Measurements from ENCODE around the gene LAS1L.
"Not testable (repeated sequence)": the region's sequence is repeated elsewhere in the genome, so short reads cannot be mapped to it uniquely, and the experiment has no call there.

Gene LAS1L

DNA sequence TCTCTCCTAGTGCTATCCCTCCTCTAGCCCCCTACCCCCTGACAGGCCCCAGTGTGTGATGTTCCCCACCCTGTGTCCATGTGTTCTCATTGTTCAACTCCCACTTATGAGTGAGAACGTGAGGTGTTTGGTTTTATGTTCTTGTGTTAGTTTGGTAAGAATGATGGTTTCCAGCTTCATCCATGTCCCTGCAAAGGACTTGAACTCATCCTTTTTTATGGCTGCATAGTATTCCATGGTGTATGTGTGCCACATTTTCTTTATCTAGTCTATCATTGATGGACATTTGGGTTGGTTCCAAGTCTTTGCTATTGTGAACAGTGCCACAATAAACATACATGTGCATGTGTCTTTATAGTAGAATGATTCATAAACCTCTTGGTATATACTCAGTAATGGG, 28.3 kb upstream of the LAS1L start:
- H3K27ac ChIP-seq (ENCODE audit: extremely low read depth, low read depth, low read length); CTCF ChIA-PET; POLR2A ChIA-PET; H3K4me3 ChIP-seq (ENCODE audit: low read depth, low read length); H3K36me3 ChIP-seq (ENCODE audit: control insufficient read depth in 2 of 2, insufficient read depth in 1 of 2, low read length in 2 of 2); H3K9me3 ChIP-seq (ENCODE audit: control insufficient read depth, insufficient read depth, low read depth, low read length); H3K4me1 ChIP-seq (ENCODE audit: control insufficient read depth, insufficient read depth, low read length): not testable (repeated sequence)
- TF ChIP-seq, protein P1, sequence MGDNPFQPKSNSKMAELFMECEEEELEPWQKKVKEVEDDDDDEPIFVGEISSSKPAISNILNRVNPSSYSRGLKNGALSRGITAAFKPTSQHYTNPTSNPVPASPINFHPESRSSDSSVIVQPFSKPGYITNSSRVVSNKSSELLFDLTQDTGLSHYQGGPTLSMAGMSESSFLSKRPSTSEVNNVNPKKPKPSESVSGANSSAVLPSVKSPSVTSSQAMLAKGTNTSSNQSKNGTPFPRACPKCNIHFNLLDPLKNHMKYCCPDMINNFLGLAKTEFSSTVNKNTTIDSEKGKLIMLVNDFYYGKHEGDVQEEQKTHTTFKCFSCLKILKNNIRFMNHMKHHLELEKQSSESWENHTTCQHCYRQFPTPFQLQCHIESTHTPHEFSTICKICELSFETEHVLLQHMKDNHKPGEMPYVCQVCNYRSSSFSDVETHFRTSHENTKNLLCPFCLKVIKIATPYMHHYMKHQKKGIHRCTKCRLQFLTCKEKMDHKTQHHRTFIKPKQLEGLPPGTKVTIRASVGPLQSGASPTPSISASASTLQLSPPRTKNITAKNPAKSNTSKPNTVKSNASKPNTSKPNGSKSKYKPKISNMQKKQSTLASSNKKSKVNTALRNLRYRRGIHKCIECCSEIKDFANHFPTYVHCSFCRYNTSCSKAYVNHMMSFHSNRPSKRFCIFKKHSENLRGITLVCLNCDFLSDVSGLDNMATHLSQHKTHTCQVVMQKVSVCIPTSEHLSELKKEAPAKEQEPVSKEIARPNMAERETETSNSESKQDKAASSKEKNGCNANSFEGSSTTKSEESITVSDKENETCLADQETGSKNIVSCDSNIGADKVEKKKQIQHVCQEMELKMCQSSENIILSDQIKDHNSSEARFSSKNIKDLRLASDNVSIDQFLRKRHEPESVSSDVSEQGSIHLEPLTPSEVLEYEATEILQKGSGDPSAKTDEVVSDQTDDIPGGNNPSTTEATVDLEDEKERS (tag by site-specific recombination; IDR thresholded peaks at IDR 0.05) = 0 out of 2 replicates have a peak, but pooled peaks have one; percentile 70
- TF ChIP-seq ZNF146 (tag by site-specific recombination; IDR thresholded peaks at IDR 0.05) = peak; percentile 84

- TF ChIP-seq ZNF202 (tag by site-specific recombination; IDR thresholded peaks at IDR 0.05; ENCODE audit: borderline replicate concordance) = no peak
- TF ChIP-seq ZNF391 (tag by site-specific recombination; IDR thresholded peaks at IDR 0.05; ENCODE audit: borderline replicate concordance, low read depth) = no peak
- no peak for TF ChIP-seq ZNF624 (tag by site-specific recombination; IDR thresholded peaks at IDR 0.05)
- H3K9me3 ChIP-seq (ENCODE audit: control insufficient read depth, insufficient read depth, low read depth, low read length) = peaks cover 2% of the 10 kb centered on the region; the same call in 1 of the 2 replicates
- H3K36me3 ChIP-seq (ENCODE audit: control insufficient read depth in 2 of 2, insufficient read depth in 1 of 2, low read length in 2 of 2) = no peaks in the 10 kb centered on the region
- CTCF ChIA-PET = no interaction called here
- H3K4me1 ChIP-seq (ENCODE audit: control insufficient read depth, insufficient read depth, low read length) = no peaks in the 10 kb centered on the region
- POLR2A ChIA-PET = no interaction called here
- no peak overlapping the region for H3K4me3 ChIP-seq (ENCODE audit: low read depth, low read length)
- no peak overlapping the region for H3K27ac ChIP-seq (ENCODE audit: extremely low read depth, low read depth, low read length)
Observed at GRCh38 chrX:65551489-65552339, 17.1 kb upstream of the LAS1L start.

- peaks cover 2% of the 10 kb centered on the region; the same call in 1 of the 2 replicates for H3K9me3 ChIP-seq (ENCODE audit: control insufficient read depth, insufficient read depth, low read depth, low read length)
- CTCF ChIA-PET = no interaction called here
- H3K27ac ChIP-seq (ENCODE audit: extremely low read depth, low read depth, low read length) = no peak overlapping the region
- H3K36me3 ChIP-seq (ENCODE audit: control insufficient read depth in 2 of 2, insufficient read depth in 1 of 2, low read length in 2 of 2) = no peaks in the 10 kb centered on the region
- no peak overlapping the region for H3K4me3 ChIP-seq (ENCODE audit: low read depth, low read length)
- POLR2A ChIA-PET = no interaction called here
- H3K4me1 ChIP-seq (ENCODE audit: control insufficient read depth, insufficient read depth, low read length) = no peaks in the 10 kb centered on the region
- TF ChIP-seq, protein P2, sequence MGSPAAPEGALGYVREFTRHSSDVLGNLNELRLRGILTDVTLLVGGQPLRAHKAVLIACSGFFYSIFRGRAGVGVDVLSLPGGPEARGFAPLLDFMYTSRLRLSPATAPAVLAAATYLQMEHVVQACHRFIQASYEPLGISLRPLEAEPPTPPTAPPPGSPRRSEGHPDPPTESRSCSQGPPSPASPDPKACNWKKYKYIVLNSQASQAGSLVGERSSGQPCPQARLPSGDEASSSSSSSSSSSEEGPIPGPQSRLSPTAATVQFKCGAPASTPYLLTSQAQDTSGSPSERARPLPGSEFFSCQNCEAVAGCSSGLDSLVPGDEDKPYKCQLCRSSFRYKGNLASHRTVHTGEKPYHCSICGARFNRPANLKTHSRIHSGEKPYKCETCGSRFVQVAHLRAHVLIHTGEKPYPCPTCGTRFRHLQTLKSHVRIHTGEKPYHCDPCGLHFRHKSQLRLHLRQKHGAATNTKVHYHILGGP (tag by site-specific recombination; IDR thresholded peaks at IDR 0.05) = no peak
- TF ChIP-seq ZBTB49 (tag by site-specific recombination; IDR thresholded peaks at IDR 0.05; ENCODE audit: low read depth) = no peak
- no peak for TF ChIP-seq ZNF239 (tag by site-specific recombination; IDR thresholded peaks at IDR 0.05)
- TF ChIP-seq, protein P3, sequence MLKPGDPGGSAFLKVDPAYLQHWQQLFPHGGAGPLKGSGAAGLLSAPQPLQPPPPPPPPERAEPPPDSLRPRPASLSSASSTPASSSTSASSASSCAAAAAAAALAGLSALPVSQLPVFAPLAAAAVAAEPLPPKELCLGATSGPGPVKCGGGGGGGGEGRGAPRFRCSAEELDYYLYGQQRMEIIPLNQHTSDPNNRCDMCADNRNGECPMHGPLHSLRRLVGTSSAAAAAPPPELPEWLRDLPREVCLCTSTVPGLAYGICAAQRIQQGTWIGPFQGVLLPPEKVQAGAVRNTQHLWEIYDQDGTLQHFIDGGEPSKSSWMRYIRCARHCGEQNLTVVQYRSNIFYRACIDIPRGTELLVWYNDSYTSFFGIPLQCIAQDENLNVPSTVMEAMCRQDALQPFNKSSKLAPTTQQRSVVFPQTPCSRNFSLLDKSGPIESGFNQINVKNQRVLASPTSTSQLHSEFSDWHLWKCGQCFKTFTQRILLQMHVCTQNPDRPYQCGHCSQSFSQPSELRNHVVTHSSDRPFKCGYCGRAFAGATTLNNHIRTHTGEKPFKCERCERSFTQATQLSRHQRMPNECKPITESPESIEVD (tag by site-specific recombination; IDR thresholded peaks at IDR 0.05) = no peak
- no peak for TF ChIP-seq FEZF1 (tag by site-specific recombination; IDR thresholded peaks at IDR 0.05)
- TF ChIP-seq, protein P4, sequence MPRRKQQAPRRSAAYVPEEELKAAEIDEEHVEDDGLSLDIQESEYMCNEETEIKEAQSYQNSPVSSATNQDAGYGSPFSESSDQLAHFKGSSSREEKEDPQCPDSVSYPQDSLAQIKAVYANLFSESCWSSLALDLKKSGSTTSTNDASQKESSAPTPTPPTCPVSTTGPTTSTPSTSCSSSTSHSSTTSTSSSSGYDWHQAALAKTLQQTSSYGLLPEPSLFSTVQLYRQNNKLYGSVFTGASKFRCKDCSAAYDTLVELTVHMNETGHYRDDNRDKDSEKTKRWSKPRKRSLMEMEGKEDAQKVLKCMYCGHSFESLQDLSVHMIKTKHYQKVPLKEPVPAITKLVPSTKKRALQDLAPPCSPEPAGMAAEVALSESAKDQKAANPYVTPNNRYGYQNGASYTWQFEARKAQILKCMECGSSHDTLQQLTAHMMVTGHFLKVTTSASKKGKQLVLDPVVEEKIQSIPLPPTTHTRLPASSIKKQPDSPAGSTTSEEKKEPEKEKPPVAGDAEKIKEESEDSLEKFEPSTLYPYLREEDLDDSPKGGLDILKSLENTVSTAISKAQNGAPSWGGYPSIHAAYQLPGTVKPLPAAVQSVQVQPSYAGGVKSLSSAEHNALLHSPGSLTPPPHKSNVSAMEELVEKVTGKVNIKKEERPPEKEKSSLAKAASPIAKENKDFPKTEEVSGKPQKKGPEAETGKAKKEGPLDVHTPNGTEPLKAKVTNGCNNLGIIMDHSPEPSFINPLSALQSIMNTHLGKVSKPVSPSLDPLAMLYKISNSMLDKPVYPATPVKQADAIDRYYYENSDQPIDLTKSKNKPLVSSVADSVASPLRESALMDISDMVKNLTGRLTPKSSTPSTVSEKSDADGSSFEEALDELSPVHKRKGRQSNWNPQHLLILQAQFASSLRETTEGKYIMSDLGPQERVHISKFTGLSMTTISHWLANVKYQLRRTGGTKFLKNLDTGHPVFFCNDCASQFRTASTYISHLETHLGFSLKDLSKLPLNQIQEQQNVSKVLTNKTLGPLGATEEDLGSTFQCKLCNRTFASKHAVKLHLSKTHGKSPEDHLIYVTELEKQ (tag by site-specific recombination; IDR thresholded peaks at IDR 0.05; ENCODE audit: borderline replicate concordance) = no peak
- TF ChIP-seq ZNF610 (tag by site-specific recombination; IDR thresholded peaks at IDR 0.05; ENCODE audit: borderline replicate concordance) = no peak
Observed at GRCh38 chrX:65551086-65551485, 16.5 kb upstream of the LAS1L start.

Data from HEK293 (cell line).